ENCODE measurements around the gene SH3GL2. TPM values are rescaled to one million over a fixed set of nuclear protein-coding genes. Genes with fewer than 3 reads are reported as not detected.

Gene SH3GL2
- total RNA-seq, 1 donor = 0.43 TPM

DNA sequence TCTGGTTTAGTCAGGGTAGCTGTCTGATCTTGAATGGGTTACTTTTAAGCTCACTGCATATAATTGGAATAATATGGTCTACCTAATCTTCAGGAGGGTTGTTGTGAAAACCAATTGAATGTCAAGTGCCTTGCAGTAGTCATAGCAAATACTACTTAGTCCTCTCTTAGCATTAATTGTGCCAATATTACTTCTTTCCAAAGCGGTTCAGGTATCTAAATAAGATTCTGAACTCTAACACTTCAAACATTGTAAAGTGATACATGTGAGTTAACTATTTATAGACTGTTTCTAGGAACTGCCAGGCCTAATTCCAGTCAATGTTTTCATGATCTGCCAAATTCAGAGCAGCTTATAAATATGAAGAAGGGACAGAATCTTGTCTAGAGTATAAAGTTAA, 140.2 kb downstream of the SH3GL2 start:
- DNase-seq (ENCODE audit: low read depth) = no peak
- H3K4me3 ChIP-seq (ENCODE audit: low read depth, low read length) = no peak overlapping the region
- TF ChIP-seq, protein P1, sequence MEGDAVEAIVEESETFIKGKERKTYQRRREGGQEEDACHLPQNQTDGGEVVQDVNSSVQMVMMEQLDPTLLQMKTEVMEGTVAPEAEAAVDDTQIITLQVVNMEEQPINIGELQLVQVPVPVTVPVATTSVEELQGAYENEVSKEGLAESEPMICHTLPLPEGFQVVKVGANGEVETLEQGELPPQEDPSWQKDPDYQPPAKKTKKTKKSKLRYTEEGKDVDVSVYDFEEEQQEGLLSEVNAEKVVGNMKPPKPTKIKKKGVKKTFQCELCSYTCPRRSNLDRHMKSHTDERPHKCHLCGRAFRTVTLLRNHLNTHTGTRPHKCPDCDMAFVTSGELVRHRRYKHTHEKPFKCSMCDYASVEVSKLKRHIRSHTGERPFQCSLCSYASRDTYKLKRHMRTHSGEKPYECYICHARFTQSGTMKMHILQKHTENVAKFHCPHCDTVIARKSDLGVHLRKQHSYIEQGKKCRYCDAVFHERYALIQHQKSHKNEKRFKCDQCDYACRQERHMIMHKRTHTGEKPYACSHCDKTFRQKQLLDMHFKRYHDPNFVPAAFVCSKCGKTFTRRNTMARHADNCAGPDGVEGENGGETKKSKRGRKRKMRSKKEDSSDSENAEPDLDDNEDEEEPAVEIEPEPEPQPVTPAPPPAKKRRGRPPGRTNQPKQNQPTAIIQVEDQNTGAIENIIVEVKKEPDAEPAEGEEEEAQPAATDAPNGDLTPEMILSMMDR (IDR thresholded peaks at IDR 0.05; ENCODE audit: insufficient read depth, low read depth, low read length) = no peak

DNA sequence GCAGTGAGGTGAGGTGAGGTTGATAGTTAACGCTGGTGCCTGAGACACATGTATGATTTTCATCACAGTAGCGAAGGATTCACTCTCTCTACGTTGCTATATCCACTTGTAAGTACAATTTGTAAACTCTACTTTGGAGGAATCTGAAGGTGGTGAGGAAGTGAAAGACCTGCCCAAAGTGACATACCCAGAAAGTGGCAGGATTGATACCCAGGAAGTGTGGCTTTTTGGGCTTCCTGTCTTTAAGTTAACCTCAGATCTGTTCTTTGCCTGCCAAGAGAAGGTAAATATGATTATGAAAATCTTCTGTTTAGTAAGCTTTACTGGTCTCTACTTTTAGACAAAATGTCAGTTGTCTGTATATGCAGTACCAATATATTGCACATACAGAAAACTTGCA, 143.1 kb downstream of the SH3GL2 start:
- DNase-seq (ENCODE audit: low read depth) = no peak
- TF ChIP-seq, protein P1 (IDR thresholded peaks at IDR 0.05; ENCODE audit: insufficient read depth, low read depth, low read length) = no peak
- no peak overlapping the region for H3K4me3 ChIP-seq (ENCODE audit: low read depth, low read length)

DNA sequence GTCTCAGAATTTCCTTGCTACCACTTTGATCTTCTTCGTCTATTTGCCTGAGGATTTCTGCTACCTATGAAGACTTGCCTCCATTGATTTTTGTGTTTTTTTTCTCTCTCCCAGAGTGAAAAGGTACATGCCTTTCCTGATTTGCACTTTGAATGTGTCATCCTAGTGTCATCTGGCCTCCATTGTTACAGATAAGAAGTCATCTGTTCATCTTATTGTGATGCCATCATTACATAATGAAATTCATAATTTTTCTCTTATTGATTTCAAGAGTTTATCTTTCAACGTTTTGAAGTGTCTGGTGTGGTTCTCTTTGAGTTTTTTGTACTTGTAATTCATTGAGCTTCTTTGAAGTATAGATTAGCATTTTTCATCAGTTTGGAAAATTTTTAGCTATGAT, 144.8 kb downstream of the SH3GL2 start:
- H3K4me3 ChIP-seq (ENCODE audit: low read depth, low read length) = no peak overlapping the region
- no peak for DNase-seq (ENCODE audit: low read depth)
- TF ChIP-seq, protein P1 (IDR thresholded peaks at IDR 0.05; ENCODE audit: insufficient read depth, low read depth, low read length) = no peak

DNA sequence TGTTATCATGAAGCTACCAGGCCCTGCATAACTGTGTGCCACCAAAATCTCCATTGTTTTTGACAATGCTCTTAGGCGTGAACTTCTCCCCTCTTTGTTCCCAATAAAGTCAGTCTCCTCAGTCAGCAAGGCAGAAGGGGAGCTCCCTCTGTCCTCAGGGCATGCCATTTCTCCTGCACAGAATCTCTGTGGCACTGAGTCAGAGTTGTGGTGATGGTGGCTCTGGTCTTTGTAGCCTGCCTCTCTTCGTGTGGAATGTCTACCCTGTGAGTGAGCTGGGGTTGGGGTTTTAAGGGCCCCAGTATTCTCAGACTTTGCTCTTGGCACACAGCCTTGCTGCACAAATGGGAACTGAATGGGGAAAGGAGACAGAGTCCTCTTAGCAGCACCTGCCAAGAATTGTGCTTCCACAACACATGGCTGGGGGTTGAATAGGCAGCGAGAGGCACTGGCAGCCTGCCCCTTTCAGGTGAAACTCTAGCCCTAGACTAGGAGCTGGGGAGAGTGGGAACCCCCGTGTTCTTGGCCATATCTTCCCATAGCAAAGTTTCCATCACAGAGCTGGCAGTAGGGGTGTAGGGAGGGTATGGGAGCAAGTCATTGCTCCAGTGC, 146.6 kb downstream of the SH3GL2 start:
- DNase-seq (ENCODE audit: low read depth) = no peak
- TF ChIP-seq, protein P1 (IDR thresholded peaks at IDR 0.05; ENCODE audit: insufficient read depth, low read depth, low read length) = no peak
- H3K4me3 ChIP-seq (ENCODE audit: low read depth, low read length) = no peak overlapping the region

DNA sequence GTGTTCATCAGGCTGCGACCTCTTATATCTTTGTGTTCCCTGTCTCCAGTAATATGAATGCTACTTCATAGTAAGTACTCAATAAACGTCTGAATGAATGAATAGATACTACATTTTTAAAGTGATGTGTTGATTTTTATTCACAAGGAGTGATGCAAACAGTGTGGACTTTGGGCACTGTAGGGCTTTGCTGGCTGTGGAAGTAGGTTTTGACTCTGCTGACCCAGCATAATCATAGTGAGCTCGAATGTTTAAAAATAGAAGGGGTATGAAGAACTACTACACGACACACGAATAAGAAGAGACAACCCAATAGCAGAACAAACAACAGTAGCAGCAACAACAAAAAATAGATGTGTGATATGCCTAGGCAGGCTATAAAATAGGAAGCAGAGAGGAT, 147.4 kb downstream of the SH3GL2 start:
- no peak for DNase-seq (ENCODE audit: low read depth)
- TF ChIP-seq, protein P1 (IDR thresholded peaks at IDR 0.05; ENCODE audit: insufficient read depth, low read depth, low read length) = no peak
- no peak overlapping the region for H3K4me3 ChIP-seq (ENCODE audit: low read depth, low read length)

DNA sequence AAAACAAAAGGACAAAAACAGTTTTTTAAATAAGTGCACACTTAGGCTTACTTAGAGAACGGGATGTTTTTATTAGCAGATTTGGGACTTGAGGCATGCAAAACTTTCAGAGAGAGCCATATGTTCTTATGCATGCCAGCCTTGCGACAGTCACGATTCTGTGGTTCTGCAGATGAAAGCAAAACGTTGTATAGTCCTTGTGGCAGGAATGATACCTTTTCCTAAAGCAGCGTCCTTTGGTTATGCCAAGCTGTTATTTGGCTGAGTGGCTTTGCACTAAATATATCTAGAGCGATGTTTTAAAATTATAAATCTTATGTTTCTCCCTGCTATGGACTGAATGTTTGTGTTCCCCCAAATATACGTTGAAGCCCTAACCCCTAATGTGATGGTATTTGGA, 152.0 kb downstream of the SH3GL2 start:
- TF ChIP-seq, protein P1 (IDR thresholded peaks at IDR 0.05; ENCODE audit: insufficient read depth, low read depth, low read length) = no peak
- no peak for DNase-seq (ENCODE audit: low read depth)
- no peak overlapping the region for H3K4me3 ChIP-seq (ENCODE audit: low read depth, low read length)

DNA sequence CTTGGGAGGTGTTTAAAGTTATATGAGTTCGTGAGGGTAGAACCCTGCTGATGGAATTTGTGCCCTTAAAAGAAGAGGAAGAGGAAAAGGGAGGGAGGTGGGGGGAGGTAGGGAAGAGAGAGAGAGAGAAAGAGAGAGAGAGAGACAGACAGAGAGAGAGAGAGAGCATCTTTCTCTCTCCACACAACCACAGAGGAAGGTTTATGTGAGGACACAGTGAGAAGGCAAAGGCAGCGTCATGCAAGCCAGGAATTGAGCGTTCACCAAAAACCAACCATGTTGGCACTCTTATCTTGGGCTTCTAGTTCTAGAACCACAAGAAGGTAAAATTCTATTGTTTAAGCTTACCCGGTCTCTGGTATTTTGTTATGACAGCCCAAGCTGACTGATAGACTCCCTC, 152.4 kb downstream of the SH3GL2 start:
- H3K4me3 ChIP-seq (ENCODE audit: low read depth, low read length) = no peak overlapping the region
- TF ChIP-seq, protein P1 (IDR thresholded peaks at IDR 0.05; ENCODE audit: insufficient read depth, low read depth, low read length) = no peak
- DNase-seq (ENCODE audit: low read depth) = no peak

Measured in fibroblast of villous mesenchyme (primary cell).